Loucy (cell line): Measurements from ENCODE around the gene MAP2K4.

Source experiments
- CTCF ChIP-seq: fragments of 200-600 bp; sonication (generic); conservative IDR thresholded peaks from 2 replicates; pipeline ENCODE4 v1.5.1; 2014; ENCODE audit warnings: mild to moderate bottlenecking, antibody characterized with exemption, low read length
- EZH2phosphoT487 ChIP-seq: fragments of 200-600 bp; IDR thresholded peaks from 2 replicates; pipeline ENCODE4 v1.6.1; 2018; ENCODE audit warnings: antibody characterized with exemption, mild to moderate bottlenecking, moderate library complexity, borderline replicate concordance

- no peak for TF ChIP-seq CTCF
- TF ChIP-seq EZH2phosphoT487, result no peak
Observed at GRCh38 chr17:12140685-12141084, 120.0 kb downstream of the MAP2K4 start.
